Retinal pigment epithelial cell (primary cell): ENCODE data around the gene ADAMTS6.

ENCODE experiments used
- DNase-seq: peaks from one replicate; pipeline ENCODE4 v3.0.0-alpha.2; 2010; ENCODE audit warnings: low read depth
- H3K4me3 ChIP-seq: 2 replicates; pipeline ENCODE4 v1.5.1; 2011; ENCODE audit warnings: mild to moderate bottlenecking, low read length, control low read depth, moderate library complexity
- TF ChIP-seq, protein P1 (sequence below): conservative IDR thresholded peaks from 2 replicates; pipeline ENCODE4 v1.5.1; 2011; ENCODE audit warnings: low read depth, low read length, control low read depth, inconsistent platforms

ADAMTS6 gene

DNA sequence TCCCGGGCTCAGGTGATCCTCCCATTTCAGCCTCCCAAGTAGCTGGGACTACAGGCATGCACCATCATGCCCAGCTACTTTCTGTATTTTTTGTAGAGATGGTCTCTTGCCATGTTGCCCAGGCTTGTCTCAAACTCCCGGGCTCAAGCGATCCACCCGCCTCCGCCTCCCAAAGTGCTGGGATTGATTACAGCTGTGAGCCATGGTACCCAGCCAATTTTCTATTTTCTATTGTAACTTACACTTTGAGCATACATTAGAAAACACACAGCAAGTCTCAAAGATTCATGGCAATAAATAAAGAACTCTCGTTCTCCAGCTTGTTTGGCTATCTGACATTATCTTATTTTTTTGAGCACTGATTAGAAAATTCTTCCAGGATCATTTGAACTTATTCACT is 228.7 kb downstream of the ADAMTS6 start:
- H3K4me3 ChIP-seq = no peak overlapping the region
- TF ChIP-seq, protein P1, sequence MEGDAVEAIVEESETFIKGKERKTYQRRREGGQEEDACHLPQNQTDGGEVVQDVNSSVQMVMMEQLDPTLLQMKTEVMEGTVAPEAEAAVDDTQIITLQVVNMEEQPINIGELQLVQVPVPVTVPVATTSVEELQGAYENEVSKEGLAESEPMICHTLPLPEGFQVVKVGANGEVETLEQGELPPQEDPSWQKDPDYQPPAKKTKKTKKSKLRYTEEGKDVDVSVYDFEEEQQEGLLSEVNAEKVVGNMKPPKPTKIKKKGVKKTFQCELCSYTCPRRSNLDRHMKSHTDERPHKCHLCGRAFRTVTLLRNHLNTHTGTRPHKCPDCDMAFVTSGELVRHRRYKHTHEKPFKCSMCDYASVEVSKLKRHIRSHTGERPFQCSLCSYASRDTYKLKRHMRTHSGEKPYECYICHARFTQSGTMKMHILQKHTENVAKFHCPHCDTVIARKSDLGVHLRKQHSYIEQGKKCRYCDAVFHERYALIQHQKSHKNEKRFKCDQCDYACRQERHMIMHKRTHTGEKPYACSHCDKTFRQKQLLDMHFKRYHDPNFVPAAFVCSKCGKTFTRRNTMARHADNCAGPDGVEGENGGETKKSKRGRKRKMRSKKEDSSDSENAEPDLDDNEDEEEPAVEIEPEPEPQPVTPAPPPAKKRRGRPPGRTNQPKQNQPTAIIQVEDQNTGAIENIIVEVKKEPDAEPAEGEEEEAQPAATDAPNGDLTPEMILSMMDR = no peak
- no peak for DNase-seq

DNA sequence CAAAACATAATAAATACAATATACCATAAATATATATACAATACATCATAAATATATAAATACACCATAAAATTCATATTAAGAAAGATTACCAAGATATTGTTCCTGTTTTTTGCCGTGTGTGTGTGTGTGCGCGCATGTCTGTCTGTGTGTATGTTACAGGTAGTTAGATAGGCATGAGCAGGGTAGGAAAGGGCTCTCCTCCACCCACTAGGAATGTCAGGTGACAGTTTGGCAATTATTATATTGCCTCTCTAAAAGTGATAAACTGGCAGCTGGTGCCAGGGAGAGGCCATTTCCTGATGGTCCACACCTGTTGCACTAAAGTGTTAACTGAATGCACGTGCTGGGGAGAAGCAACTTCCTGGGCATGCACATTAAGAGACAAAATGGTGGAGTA is 232.8 kb downstream of the ADAMTS6 start:
- H3K4me3 ChIP-seq = no peak overlapping the region
- TF ChIP-seq, protein P1 = no peak
- DNase-seq = no peak

DNA sequence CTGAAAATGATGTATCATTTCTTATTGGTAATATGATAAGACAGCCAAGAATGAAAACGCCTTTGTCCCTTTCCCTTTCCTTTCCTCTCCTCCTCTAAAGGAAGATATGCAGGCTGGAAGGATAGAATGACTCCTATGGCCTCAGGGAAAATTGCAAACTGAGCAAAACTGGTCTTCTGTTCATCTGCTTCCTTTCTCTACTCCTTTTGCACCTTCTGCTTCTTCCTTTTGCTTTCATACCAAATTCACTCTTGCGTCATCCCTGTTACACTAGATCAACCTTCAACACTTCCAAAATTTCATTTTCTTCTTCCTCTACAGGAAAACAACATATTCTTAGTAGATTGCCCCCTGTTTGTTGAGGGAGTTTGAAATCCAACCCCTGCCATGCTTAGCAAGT is 234.1 kb downstream of the ADAMTS6 start:
- TF ChIP-seq, protein P1 = no peak
- DNase-seq = no peak
- H3K4me3 ChIP-seq = no peak overlapping the region

DNA sequence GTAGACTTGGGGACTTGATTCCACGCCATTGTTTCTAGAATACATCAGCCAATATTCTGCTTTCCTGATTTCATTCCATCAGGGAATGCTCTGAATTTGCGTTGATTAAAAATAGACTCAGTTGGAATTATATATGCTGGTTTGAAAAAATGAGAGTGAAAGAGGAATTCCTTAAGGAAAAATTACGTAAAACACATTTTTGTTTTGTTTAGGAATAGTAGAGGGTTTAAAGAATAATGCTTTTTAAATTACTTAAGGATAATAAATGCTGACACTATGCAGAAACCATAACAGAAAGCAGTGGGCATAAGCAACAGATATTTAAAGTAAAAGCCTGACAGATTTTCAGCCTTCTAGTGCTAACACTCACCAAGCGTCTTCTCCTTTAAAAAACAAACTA is 235.0 kb downstream of the ADAMTS6 start:
- TF ChIP-seq, protein P1 = no peak
- DNase-seq = no peak
- no peak overlapping the region for H3K4me3 ChIP-seq

DNA sequence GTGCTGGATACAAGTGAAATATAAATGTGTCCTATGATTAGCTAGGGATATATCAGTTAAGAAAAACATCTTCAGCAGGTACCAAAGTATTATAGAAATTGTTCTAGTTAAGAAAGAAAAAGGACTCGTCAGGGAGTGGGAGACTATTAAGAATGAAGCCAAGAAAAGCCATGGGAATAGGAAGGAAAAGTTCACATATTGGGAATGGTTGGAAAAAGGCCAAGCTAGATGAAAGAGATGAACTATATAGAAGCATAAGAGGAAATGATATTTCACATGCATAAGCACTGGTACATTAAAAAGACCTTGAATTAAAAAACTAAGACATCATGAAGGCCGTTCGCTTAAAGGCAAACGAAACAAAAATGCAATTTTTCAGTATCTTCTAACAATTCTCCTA is 237.7 kb downstream of the ADAMTS6 start:
- TF ChIP-seq, protein P1 = no peak
- no peak for DNase-seq
- no peak overlapping the region for H3K4me3 ChIP-seq

DNA sequence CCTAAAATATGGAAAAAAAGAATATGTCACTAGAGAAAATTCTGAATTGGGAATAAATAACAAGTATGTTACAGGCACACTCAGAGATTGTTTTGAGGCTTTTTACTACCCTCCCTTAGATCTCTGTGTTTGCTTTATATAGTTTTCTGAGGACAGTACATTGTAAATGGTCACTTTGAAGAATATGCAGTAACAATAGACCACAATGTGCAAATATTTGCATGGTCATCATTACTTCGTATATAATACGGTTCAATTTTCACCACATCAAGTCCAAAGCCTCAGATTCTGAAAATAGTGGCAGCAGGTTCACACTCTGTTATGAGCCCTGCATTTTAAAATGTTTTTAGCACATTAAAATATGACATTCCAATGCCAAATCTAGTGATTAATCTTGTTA is 238.6 kb downstream of the ADAMTS6 start:
- no peak for DNase-seq
- TF ChIP-seq, protein P1 = no peak
- no peak overlapping the region for H3K4me3 ChIP-seq

DNA sequence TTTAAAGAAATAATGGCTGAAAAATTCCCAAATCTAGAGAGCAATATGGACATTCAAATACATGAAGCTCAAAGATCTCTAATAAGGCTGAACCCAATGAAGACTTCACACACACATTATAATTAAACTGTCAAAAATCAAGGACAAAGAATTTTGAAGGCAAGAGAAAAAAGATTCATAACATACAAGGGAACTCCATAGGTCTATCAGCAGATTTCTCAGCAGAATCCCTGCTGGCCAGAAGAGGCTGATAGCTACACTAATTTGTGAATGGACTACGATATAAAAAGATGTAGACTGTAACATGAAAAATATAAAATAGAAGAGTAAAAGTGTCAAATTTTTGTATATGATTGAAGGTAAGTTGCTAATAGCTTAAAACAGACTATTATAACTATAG is 251.9 kb downstream of the ADAMTS6 start:
- TF ChIP-seq, protein P1 = no peak
- DNase-seq = no peak
- no peak overlapping the region for H3K4me3 ChIP-seq
